ENCODE data around the gene IKZF3.
"Not testable (repeated sequence)": the region's sequence is repeated elsewhere in the genome, so short reads cannot be mapped to it uniquely, and the experiment has no call there.

IKZF3 gene

GRCh38 chr17:39765766-39766165 lies 98.3 kb downstream of the IKZF3 start:
- DNase-seq (ENCODE audit: extremely low read depth, insufficient read length), result no peak
- Histone ChIP-seq H3K4me3 (replicated peaks; ENCODE audit: low read depth, low read length) (no peak overlapping the region), H3K27me3 (replicated peaks; ENCODE audit: control insufficient read depth, insufficient read depth, low read length) (no peaks in the 10 kb centered on the region), H3K36me3 (ENCODE audit: control insufficient read depth, insufficient read depth, low read length) (peaks cover 41% of the 10 kb centered on the region)
- TF ChIP-seq, protein P1, sequence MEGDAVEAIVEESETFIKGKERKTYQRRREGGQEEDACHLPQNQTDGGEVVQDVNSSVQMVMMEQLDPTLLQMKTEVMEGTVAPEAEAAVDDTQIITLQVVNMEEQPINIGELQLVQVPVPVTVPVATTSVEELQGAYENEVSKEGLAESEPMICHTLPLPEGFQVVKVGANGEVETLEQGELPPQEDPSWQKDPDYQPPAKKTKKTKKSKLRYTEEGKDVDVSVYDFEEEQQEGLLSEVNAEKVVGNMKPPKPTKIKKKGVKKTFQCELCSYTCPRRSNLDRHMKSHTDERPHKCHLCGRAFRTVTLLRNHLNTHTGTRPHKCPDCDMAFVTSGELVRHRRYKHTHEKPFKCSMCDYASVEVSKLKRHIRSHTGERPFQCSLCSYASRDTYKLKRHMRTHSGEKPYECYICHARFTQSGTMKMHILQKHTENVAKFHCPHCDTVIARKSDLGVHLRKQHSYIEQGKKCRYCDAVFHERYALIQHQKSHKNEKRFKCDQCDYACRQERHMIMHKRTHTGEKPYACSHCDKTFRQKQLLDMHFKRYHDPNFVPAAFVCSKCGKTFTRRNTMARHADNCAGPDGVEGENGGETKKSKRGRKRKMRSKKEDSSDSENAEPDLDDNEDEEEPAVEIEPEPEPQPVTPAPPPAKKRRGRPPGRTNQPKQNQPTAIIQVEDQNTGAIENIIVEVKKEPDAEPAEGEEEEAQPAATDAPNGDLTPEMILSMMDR (IDR thresholded peaks at IDR 0.05; ENCODE audit: insufficient read depth, low read length, poor library complexity, severe bottlenecking), result no peak

DNA sequence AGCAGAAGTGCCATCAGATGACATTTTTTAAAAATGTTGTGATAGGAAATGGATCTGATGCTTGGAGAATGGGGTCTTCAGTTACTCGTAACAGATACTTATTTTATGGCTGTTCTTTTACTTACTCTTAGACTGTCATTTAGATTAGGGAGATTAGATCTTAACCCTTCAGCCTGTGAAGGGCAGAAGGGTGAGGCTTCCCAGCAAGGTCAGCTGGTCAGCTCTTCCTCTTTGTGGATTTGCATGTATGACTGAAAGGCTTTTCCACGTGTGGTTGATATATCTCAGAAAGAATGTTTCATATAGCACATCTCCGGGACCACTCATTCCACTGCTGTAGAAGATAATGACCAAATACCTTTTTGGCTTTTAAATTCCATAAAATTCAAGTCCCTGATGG lies 98.9 kb downstream of the IKZF3 start:
- Histone ChIP-seq H3K4me3 (replicated peaks; ENCODE audit: low read depth, low read length) (no peak overlapping the region), H3K36me3 (ENCODE audit: control insufficient read depth, insufficient read depth, low read length) (peaks cover 41% of the 10 kb centered on the region), H3K27me3 (replicated peaks; ENCODE audit: control insufficient read depth, insufficient read depth, low read length) (no peaks in the 10 kb centered on the region)
- TF ChIP-seq, protein P1 (IDR thresholded peaks at IDR 0.05; ENCODE audit: insufficient read depth, low read length, poor library complexity, severe bottlenecking), result no peak
- no peak for DNase-seq (ENCODE audit: extremely low read depth, insufficient read length)

DNA sequence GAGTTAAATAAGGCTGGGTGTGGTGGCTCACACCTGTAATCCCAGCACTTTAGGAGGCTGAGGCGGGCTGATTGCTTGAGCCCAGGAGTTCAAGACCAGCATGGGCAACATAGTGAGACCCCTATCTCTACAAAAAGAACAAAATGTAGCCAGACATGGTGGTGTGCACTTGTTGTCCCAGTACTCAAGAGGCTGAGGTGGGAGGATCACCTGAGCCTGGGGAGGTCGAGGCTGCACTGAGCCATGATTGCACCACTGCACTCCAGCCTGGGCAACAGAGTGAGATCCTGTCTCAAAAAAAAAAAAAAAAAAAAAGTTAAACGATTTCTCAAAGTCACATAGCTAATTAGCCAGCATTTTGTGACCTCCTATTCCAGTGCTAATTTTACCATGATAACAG lies 99.9 kb downstream of the IKZF3 start:
- H3K27me3 ChIP-seq (replicated peaks; ENCODE audit: control insufficient read depth, insufficient read depth, low read length); DNase-seq (ENCODE audit: extremely low read depth, insufficient read length); H3K4me3 ChIP-seq (replicated peaks; ENCODE audit: low read depth, low read length): not testable (repeated sequence)
- H3K36me3 ChIP-seq (ENCODE audit: control insufficient read depth, insufficient read depth, low read length), result peaks cover 37% of the 10 kb centered on the region

DNA sequence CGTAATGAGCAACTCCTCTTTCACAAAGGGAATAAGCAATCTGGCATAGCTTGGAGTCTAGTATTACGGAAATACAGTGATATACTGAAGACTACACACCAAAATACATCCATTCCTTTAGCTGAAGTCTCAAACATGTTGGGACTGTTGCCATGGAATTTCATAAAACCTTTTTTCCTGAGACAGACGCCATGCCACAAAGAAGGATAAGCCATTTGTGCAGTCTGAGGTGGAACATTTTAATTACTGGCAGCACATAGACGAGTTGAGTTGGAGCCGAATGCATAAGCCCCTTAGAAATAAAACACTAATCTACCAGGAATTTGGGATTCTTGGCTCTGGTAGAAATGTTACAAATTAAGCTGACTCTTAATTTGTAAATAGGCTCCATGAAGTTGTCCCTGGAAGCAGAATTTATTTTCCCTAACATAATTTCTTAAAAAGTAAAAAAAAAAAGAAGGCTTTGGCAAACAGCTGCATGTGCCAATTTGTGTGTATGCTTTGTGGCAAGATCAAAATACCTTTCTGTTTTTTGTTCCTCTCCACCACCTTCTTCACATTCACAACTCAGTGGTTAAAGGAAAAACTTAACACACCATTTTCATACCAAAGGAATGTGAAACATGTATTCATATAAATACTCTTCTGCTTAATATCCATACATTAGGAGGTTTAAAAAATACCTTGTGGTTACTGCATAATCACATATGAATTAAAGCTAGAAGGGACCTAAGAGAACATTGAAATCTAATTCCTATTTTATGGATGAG lies 100.9 kb downstream of the IKZF3 start:
- no peak overlapping the region for H3K4me3 ChIP-seq (replicated peaks; ENCODE audit: low read depth, low read length)
- no peak for DNase-seq (ENCODE audit: extremely low read depth, insufficient read length)
- TF ChIP-seq, protein P1 (IDR thresholded peaks at IDR 0.05; ENCODE audit: insufficient read depth, low read length, poor library complexity, severe bottlenecking), result no peak
- H3K36me3 ChIP-seq (ENCODE audit: control insufficient read depth, insufficient read depth, low read length), result peaks cover 30% of the 10 kb centered on the region
- no peaks in the 10 kb centered on the region for H3K27me3 ChIP-seq (replicated peaks; ENCODE audit: control insufficient read depth, insufficient read depth, low read length)

GRCh38 chr17:39761861-39762496 lies 102.1 kb downstream of the IKZF3 start:
- Histone ChIP-seq H3K36me3 (ENCODE audit: control insufficient read depth, insufficient read depth, low read length) (peaks cover 28% of the 10 kb centered on the region), H3K27me3 (replicated peaks; ENCODE audit: control insufficient read depth, insufficient read depth, low read length) (no peaks in the 10 kb centered on the region), H3K4me3 (replicated peaks; ENCODE audit: low read depth, low read length) (no peak overlapping the region)
- TF ChIP-seq, protein P1 (IDR thresholded peaks at IDR 0.05; ENCODE audit: insufficient read depth, low read length, poor library complexity, severe bottlenecking), result no peak
- no peak for DNase-seq (ENCODE audit: extremely low read depth, insufficient read length)

DNA sequence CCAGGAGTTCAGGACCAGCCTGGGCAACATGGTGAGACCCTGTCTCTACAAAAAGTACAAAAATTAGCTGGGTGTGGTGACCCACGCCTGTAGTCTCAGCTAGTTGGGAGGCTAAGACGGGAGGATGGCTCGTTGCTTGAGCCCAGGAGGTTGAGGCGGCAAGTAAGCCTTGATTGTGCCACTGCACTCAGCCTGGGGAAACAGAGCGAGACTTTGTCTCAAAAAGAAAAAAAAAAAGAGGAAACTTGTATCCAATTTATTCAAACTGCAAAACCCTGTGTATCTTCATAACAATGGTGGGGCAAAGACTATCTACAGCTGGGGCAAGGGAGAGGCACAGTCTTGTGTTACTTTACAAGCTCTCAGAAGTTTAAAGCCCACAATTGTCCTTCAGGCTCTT lies 104.9 kb downstream of the IKZF3 start:
- no peak for DNase-seq (ENCODE audit: extremely low read depth, insufficient read length)
- peaks cover 7% of the 10 kb centered on the region for H3K36me3 ChIP-seq (ENCODE audit: control insufficient read depth, insufficient read depth, low read length)
- H3K27me3 ChIP-seq (replicated peaks; ENCODE audit: control insufficient read depth, insufficient read depth, low read length), result no peaks in the 10 kb centered on the region
- TF ChIP-seq, protein P1 (IDR thresholded peaks at IDR 0.05; ENCODE audit: insufficient read depth, low read length, poor library complexity, severe bottlenecking), result no peak
- no peak overlapping the region for H3K4me3 ChIP-seq (replicated peaks; ENCODE audit: low read depth, low read length)

All from GM06990 (cell line).